Activated CD8-positive, alpha-beta memory T cell treated with anti-CD3 and anti-CD28 coated beads for 48 hours (primary cell): ENCODE results near the gene TXNDC5.
"Not testable (repeated sequence)": the region's sequence is repeated elsewhere in the genome, so short reads cannot be mapped to it uniquely, and the experiment has no call there.

Experiments
- DNase-seq, 3 experiments: peaks; one replicate each; pipeline ENCODE4 v3.0.0-alpha.2; 2020; ENCODE audit warnings: low read depth in 2 of 3, low spot score in 2 of 3

Gene TXNDC5

DNA sequence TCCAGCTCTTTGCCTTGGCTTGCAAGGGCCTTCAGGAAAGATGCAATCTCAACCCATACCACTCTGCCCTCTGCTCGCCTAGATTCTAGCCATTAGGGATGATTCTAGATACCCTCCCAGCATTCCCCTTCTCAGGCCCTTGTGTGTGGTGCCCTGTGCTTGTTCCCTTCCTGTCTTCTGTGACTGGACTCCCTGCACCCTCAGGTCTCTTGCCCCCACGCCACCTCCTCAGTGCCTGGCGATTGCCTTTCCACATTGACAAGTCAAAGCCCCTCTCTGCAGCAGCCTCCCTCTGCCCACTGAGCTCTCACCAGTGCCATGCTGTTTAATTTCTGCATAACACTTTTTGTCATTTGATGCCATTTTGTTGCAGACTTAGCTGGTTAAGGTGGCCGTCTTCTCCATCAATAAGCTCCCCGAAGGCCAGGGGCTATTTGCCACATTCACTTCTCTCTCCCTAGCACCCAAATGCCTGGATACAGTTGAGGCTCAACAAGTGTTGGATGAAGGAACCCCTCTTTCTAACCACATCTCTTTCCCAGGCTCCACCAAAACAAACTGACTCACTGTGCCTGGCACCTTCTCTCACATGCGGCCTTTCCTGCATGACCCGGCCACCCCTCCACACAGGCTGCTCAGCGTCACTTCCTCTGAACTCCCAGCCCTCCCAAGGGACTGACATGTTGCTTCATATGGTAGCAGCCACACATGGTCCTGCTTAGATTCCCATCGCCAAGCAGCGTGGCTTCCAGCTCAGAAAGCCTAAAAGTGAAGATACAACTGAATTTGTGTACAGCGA lies 4.6 kb upstream of the TXNDC5 start:
- DNase-seq = no peak

DNA sequence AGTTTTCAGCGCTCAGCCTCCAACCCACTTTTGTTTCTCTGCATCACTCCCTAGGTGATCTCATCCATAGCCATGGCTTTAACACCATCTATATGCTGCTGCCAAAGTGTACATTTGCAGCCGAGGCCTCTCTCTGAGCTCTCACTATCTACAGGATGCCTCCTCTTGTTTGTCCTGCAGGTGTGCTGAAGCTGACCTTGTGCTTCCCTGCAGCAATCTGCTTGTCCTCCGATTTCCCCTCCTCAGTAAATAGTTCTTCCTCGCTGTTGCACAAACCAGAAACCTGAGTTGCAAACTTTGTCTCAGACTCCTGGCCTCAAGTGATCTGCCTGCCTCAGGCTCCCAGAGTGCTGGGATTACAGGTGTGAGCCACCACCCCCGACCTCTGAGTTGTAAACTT lies 3.7 kb upstream of the TXNDC5 start:
- no peak for DNase-seq

DNA sequence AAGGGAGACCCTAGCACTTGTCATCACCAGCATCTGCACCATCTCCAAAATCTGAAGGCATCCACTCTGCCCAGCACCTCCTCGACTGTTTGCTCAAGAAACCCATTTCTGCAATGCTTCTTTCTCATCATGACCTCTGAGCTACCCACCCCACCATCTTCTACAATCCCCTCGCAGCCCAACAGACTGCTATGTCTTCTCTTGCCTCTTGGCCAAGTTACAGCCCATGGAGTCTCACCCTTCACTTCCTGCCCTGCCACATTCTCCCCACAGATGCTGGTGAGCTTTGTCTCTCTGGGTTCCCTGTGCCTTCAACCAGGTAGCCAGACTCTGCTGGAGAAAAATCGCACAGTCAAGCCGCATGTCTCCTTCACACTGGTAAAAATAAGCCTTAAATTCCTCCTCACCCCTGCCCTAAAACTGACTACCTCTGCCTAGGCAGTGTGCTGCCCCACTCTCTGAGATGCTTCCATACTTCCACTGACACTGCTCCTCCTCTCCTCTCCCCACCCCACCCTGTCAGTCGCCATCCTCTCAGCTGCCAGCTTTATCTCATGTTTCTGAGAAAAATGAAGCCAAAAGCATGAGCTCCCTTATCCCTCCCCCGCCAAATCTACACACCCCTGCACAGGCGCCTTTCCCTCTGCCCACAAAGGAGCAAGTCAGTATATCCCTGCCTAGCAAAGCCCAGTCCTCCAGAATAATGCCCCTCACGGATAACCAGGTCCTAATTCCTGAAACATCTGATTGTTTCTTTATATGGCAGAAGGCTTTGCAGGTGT lies 2.3 kb upstream of the TXNDC5 start:
- DNase-seq = no peak

DNA sequence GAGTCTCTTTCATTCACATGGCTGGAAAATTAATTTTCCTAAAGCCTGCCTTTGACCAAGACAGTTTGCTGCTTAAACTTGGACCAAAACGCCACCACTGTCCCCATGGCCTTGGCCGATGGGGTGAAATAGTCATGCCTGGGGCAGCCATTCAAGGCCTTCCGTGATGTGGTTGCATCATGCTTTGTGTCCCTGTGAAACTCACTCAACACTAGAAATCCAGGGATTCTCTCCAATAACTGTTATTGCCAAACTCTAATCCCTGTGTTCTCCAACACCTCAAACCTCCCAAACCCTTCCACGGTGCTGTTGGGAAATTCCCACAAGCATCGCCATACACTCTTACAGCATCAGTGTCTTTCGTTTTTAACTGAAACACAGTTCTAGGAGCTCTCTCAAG lies 1.4 kb upstream of the TXNDC5 start:
- DNase-seq = no peak

DNA sequence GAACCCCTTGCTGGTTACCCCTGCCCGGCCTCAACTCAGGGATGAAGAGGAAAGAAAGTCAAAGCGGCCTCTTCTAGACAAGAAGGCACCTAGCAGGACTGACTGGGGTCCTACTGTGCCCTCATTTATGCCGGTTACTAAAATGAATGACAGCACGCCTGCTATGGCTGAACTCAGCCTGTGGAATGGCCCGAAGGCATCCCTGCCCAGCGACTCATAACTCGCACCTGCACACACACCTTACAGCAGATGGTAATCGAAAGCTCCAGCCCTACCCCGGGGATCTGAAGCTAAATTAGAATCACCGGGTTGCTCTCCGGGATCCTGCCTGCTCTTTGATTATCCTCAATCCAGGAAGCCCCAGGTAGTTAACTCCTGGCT lies 747 bp upstream of the TXNDC5 start:
- DNase-seq = no peak

DNA sequence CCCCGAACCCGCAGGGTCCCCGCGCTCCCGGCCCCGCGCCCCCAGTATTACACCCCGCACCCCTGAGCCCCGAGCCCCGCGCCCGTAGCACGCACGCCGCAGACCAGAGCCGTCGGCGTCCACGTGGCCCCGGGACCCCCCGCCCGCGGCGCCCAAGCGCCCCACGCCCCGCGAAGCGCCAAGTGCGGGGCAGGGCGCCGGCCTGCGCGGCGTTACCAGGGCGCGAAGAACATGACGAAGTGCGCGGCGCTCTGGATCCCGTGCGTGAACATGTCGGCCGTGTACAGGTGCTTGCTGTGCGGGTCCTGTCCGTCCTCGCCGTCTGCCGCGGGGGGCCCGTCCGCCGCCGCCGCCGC lies 312 bp downstream of the TXNDC5 start:
- no peak for DNase-seq

DNA sequence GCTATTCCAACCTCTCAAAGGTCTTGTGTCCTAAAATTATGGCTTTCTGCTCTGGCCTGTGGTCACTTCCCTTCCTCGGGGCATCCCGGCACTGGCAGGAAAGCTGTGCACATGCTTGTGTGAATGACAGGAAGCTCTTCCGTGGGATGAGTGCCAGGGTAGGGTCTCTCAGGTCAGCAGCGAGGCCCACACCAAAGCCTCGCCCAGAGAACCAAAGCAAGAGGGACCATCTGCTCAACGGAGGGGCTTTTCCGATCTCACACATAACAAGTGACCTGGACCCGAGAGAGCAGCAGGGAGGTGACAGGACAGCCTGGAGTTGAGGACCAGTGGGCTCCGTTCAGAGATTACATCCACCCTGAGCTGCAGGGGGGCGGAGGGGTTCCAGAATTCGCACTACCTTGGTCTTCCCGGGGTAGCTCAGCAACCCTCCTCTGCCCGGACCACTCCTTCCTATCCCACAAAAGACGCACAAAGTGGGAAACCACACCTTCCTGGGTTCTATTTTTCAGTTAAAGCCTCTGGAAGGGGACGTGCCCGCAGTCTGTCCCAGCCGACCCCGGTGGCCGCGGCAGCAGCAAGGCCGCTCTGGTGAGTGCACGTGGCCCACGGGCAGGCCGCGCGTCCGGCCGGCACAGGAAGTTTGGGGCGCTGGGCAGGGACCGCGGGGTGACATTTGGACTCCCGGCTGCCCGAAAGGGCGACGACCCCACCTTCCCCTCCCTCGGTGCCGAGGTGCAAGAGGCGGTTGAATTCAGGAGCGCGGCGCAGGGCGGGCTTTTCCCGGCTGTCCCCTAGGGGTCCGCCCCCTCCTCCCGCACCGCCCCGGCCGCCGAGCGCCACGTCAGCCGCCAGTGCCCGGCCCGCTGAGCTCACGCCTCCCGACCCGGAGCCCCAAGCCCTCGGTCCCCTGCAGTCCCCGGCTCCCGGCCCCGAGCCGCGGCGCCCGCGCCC lies 988 bp downstream of the TXNDC5 start:
- DNase-seq = peak; percentile 22 to 39 (median 24)

DNA sequence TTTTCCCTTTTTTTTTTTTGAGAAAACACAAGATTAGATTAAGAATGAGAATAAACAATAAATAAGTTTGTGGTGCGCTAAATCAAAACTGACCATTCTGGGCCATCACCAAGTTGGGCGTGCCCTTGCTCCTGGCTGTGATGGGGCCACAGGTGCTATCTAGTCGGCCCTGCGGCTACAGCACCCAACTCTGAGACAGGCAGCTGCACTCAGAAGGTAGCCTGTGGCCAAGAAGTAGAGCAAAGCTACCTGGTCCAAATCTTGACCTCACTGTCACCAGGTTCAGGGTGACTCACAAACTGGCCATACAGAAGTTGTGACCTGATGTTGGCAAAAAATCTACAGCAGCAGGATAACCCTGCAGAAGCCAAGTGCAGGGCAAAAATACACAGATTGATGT lies 3.4 kb downstream of the TXNDC5 start:
- DNase-seq = no peak

DNA sequence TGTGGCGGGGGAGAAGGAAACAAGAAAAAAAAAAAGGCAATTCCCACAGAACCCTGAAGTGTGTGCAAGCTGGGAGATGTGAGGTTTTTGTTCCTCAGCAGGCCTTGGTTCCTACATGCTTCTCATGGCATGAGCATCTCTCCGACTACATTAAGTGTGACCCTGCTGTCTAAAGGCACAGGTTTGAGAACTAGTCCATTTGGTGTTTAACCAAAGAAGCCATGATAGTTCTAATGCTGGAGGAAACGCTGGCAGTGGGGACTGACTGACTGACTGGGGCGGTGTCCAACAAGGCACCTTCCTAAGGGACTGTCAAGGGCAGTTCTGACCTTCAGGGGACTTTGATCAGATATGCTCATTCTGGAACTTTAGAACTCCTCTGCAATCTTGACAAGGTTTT lies 3.8 kb downstream of the TXNDC5 start:
- no peak for DNase-seq

DNA sequence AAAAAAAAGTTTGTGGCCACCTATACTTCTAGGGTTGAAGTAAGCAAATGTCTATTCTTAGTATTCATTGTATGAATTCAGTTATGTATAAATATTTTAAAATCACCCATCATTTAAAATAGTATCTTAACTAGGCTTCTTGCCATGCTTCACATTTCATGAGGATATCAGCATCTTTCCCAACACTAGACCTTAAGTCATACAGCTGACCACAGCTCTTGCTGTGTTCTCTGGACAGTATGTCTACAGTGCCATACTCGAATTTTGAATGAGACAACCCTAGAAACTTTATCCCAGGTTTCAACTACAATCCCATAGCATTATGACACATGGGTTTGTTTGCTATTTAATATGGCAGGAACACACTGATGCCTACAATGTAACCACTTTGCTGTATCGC lies 5.2 kb downstream of the TXNDC5 start:
- no peak for DNase-seq

DNA sequence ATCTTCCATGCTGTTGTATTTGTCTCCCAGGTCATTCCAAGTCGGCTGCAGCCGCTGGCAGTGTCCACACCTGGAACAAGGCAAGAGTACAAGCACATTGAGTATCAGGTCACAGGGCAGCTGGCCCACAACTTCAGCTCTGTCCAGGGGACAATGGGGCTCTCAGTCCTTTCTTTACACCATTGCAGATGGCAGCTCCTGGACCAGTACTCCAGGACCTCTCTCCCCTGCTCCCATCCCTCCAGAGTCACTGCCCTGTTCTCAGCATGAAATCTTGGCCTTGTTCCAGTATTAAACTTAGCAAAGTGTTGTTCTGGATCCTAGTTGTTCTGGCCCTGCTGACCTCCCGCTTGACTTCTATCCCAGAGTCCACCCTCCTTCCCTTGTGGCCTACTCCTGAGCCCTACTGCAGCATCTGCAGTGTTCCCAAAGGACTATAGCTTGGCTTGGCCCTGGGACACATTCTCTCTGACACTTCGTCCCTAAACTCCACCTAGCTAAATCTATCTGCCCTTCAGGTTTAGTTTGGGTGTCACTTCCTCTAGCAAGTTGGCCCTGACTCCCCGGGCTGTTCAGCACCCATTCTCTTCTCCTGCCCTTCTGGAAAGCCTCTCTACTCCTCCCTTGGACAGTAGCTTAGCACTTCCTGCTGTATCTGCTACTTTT lies 5.8 kb downstream of the TXNDC5 start:
- DNase-seq = no peak

DNA sequence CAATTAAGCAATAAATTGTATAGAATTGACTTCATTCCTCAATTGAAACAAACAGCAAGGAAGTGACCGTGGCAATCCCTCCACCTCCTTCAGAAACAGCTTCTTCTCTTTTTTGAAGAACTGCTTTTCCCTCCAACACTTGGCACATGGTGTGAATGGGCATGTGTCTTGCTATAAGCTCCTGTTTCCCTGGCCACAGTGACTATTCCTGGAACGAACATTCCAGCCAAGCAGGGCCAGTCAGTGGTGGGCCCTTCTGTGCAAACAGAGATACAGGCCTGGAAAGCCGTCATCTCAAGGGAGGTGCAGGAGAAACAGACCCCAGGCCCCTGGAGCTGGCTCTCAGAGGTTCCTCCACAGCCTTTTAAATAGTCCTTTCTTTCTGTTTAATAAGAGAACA lies 6.9 kb downstream of the TXNDC5 start:
- no peak for DNase-seq

DNA sequence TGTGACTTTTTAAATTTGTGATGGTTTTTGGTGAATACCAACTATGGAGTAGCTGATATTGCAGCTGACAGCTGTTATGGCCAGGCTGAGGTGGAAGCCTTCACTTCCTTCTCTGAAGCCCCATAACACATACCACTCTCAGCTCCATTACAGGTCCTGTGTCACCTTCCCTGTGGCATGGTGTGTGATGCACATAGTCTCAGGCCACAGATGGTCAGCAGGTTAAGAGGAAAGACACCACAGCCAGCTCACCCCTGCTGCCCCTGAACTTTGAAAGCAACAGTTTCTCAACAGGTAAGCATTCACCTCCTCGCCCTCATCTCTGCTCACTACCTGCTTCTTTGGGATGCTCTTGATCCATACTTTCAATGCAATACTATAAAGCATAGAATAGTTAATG lies 7.7 kb downstream of the TXNDC5 start:
- DNase-seq = no peak

DNA sequence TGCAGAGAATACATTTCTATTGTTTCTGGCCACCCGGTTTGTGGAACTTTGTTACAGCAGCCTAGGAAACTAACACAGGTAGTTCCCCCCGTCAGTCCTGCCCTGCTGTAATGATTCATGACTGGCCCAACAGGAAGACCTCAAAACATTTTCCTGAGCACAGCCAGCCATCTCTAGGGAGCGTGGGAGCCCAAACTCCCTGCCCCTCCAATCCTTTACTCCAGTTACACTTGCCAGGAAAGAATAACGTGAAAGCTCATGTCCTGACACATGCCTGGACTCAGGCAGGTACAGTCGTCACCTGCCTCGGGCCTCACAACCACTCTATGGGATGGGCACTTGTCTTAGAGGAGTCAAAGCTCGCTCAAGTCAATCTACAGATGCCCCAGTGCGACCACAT lies 8.4 kb downstream of the TXNDC5 start:
- no peak for DNase-seq

DNA sequence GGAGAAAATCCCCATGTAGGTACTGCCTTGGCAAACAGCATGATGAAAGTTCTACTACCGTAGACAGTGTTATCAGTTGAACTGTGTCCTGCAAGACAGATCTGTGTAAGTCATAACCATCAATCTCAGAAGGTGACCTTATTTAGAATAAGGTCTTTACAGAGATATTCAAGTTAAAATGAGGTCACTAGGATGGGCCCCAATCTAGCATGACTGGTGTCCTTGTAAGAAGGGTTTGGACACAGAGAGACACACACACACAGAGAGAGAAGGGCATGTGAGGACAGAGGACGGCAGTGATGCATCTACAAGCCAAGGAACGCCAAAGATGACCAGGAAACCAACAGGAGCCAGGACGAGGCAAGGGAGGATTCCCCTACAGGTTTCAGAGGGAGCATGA lies 8.8 kb downstream of the TXNDC5 start:
- no peak for DNase-seq

DNA sequence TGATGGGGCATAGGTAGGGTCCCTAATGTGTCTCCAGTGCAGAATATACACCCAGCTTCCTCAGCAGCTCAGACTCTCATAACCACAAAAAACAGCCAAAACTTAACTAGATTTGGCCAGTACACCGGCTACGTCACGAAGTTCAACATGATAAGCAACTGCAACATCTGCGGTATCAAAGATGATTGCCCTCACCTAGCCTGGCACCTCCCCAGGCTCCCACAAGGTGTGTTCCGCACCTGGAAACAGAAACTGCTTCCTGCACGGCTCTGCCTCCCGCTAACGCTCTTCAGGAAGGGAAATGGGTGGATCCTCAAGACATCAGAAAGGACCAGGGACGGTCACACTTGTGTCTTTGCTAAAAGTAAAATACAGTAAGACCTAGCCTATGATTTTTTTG lies 9.5 kb downstream of the TXNDC5 start:
- DNase-seq = no peak

DNA sequence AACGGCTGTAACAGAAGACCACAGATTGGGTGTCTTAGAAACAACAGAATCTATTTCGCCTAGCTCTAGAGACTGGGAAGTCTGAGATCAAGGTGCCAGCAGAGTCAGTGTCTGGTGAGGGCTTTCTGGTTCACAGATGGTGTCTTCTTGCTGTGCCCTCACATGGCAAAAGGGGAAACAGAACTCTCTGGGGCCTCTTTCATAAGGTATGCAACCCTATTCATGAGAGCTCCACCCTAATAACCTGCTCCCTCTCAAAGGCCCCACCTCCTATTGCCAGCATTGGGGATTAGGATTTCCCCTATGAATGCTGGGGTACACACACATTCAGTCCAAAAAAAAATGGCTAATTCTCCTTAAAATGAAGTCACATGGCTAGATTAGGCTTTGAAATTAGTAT lies 10.0 kb downstream of the TXNDC5 start:
- no peak for DNase-seq

DNA sequence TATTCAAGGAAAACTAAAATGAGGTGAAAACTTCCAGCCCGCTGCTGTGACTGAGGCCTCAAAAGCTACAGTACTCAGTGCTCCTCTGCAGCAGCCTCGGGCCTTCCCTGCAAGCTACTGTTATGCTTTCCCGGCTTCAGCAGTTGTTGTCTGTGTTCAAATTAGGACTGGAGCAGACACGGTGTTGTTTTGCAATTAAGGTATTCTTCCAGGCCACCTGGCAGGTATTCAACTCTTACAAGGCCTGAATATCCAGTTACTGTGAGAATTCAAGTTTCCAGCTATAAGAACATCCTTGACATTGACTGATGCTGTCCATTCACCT lies 10.7 kb downstream of the TXNDC5 start:
- DNase-seq = no peak

DNA sequence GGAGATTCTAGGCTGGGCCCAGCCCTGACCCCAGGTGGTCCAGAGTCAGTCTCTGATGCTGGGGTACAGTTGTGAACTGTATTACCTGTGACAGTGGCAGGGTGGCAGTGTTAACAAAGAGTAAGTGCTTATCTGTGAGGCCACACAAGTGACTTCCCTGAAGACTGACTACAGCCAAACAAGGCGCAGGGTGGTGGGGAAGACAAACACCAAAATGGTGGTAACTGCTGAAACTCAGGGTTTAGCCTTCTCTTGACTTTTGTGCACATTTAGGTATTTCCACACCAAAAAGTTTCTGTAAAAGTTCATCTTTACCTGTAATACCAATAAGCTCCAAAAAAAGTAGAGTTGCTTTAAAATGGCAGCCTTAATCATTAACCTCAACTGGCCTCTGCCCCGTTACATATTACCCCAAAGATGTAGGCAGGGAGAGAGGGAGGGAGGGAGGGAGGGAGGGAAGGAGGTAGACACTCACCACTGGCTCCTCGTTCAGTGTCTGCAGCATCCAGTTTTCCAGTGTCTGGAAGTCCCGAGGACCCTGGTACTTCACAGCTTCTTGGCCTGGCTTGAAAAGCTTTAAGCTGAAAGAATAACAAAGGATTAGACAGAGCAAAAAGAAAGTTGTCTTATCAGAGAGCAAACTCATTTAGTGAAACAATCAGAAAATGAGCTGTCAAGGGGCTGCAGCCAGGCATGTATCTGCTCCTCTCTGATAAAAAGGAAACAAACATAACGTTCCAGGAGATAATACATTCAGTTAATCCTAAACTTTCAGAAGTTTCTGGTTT lies 11.3 kb downstream of the TXNDC5 start:
- DNase-seq = no peak

DNA sequence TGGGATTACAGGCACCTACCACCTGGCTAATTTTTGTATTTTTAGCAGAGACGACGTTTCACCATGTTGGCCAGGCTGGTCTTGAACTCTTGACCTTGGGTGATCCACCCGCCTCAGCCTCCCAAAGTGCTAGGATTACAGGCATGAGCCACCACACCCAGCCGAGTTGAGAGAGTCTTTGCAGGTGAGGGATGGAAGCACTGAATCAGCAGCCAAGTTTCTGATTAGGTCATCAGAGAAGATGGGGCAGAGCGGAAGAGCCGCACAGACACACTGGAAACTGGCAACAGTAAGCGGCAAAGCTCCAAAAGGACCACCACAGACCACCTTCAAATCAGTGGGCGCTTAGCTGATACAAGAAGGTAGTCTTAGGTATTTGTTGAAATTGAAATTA lies 12.4 kb downstream of the TXNDC5 start:
- DNase-seq = not testable (repeated sequence)
